Measurements from ENCODE around the gene EHD2.

GRCh38 chr19:47675271-47675670 lies 38.0 kb upstream of the EHD2 start:
- TF ChIP-seq, protein P1, sequence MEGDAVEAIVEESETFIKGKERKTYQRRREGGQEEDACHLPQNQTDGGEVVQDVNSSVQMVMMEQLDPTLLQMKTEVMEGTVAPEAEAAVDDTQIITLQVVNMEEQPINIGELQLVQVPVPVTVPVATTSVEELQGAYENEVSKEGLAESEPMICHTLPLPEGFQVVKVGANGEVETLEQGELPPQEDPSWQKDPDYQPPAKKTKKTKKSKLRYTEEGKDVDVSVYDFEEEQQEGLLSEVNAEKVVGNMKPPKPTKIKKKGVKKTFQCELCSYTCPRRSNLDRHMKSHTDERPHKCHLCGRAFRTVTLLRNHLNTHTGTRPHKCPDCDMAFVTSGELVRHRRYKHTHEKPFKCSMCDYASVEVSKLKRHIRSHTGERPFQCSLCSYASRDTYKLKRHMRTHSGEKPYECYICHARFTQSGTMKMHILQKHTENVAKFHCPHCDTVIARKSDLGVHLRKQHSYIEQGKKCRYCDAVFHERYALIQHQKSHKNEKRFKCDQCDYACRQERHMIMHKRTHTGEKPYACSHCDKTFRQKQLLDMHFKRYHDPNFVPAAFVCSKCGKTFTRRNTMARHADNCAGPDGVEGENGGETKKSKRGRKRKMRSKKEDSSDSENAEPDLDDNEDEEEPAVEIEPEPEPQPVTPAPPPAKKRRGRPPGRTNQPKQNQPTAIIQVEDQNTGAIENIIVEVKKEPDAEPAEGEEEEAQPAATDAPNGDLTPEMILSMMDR (IDR thresholded peaks at IDR 0.05; ENCODE audit: borderline replicate concordance, extremely low read depth, low read length, poor library complexity, severe bottlenecking) = no peak
- TF ChIP-seq EZH2 (IDR thresholded peaks at IDR 0.05; ENCODE audit: borderline replicate concordance, low read depth, low read length, severe bottlenecking) = no peak

All from DND-41 (cell line).